Vagina (tissue), 2 donors: Measurements from ENCODE around the gene TMCO1. TPM values are rescaled to one million over a fixed set of nuclear protein-coding genes. Genes with fewer than 3 reads are reported as not detected.
"Not testable (repeated sequence)": the region's sequence is repeated elsewhere in the genome, so short reads cannot be mapped to it uniquely, and the experiment has no call there.

Source experiments
- DNase-seq, 2 donors: peaks; one replicate each; pipeline ENCODE4 v3.0.0-alpha.2; 2017; ENCODE audit errors: extremely low spot score in 2 of 2
- H3K27ac ChIP-seq: fragments of 200-600 bp; sonication (generic); one replicate; pipeline ENCODE4 v1.5.1; 2019
- H3K27me3 ChIP-seq: fragments of 200-600 bp; sonication (generic); one replicate; pipeline ENCODE4 v1.5.1; 2019
- H3K36me3 ChIP-seq, 2 donors: fragments of 200-600 bp; sonication (generic); one replicate each; pipeline ENCODE4 v1.5.1; 2017 to 2019
- H3K4me1 ChIP-seq: fragments of 200-600 bp; sonication (generic); one replicate; pipeline ENCODE4 v1.5.1; 2019
- H3K4me3 ChIP-seq, 2 donors: fragments of 200-600 bp; sonication (generic); 1 replicate in 1 of 2; 2 replicates in 1 of 2; pipeline ENCODE4 v1.5.1; 2016 to 2019
- H3K9me3 ChIP-seq: fragments of 200-600 bp; sonication (generic); one replicate; pipeline ENCODE4 v1.5.1; 2019
- CTCF ChIP-seq, 3 experiments: fragments of 450-650 bp in 2 of 3; fragments of 200-600 bp in 1 of 3; sonication (generic) in 1 of 3; IDR thresholded peaks; one replicate each; pipeline ENCODE4 v1.5.1; 2017 to 2019; ENCODE audit warnings: antibody characterized with exemption in 3 of 3, mild to moderate bottlenecking in 2 of 3, moderate library complexity in 2 of 3
- POLR2A ChIP-seq, 2 donors: fragments of 450-650 bp; IDR thresholded peaks; one replicate each; pipeline ENCODE4 v1.6.1; 2017; ENCODE audit warnings: antibody characterized with exemption in 2 of 2, mild to moderate bottlenecking in 2 of 2, moderate library complexity in 2 of 2
- POLR2AphosphoS5 ChIP-seq, 2 donors: sonication (generic); formaldehyde crosslinking; IDR thresholded peaks; one replicate each; pipeline ENCODE4 v1.9.0; 2017; ENCODE audit warnings: antibody characterized with exemption in 2 of 2, mild to moderate bottlenecking in 2 of 2, low read depth in 1 of 2; ENCODE audit not compliant: insufficient read depth in 1 of 2
- intact Hi-C: fragments of 100-400 bp; cut with DNase I; formaldehyde crosslinking; loops from one replicate; pipeline ENCODE4 v1.15.1; 2023
- total RNA-seq: library from RNA; depleted of rRNA; stranded (reverse); fragments of >200 nt; gene quantifications from one replicate; pipeline ENCODE4 v1.2.3, GENCODE V29; 2016

The TMCO1 gene
- total RNA-seq, 1 donor from 2014 or later = 33.1 TPM

GRCh38 chr1:165807613-165808012 is 38.9 kb upstream of the TMCO1 start:
- H3K9me3 ChIP-seq = no peaks in the 10 kb centered on the region
- DNase-seq = no peak
- no peaks in the 10 kb centered on the region for H3K36me3 ChIP-seq
- H3K4me3 ChIP-seq = no peak overlapping the region
- intact Hi-C loops = no loop called here
- no peaks in the 10 kb centered on the region for H3K4me1 ChIP-seq
- TF ChIP-seq CTCF (IDR thresholded peaks at IDR 0.05) = no peak
- no peak for TF ChIP-seq POLR2AphosphoS5 (IDR thresholded peaks at IDR 0.05; ENCODE audit: insufficient read depth in 1 of 2, low read depth in 1 of 2)
- no peak for TF ChIP-seq POLR2A (IDR thresholded peaks at IDR 0.05)
- no peak overlapping the region for H3K27ac ChIP-seq
- H3K27me3 ChIP-seq = no peaks in the 10 kb centered on the region

- H3K4me1 ChIP-seq, H3K9me3 ChIP-seq, H3K27me3 ChIP-seq, H3K36me3 ChIP-seq, H3K4me3 ChIP-seq, intact Hi-C loops, H3K27ac ChIP-seq, DNase-seq: not testable (repeated sequence)
Observed at GRCh38 chr1:165804513-165804912, 35.8 kb upstream of the TMCO1 start.

- Histone ChIP-seq H3K27ac (no peak overlapping the region), H3K9me3 (no peaks in the 10 kb centered on the region), H3K4me3 (no peak overlapping the region), H3K27me3 (no peaks in the 10 kb centered on the region), H3K4me1 (no peaks in the 10 kb centered on the region), H3K36me3 (no peaks in the 10 kb centered on the region)
- DNase-seq = no peak
- intact Hi-C loops = no loop called here
- no peak for TF ChIP-seq CTCF (IDR thresholded peaks at IDR 0.05)
- TF ChIP-seq POLR2A (IDR thresholded peaks at IDR 0.05) = no peak
- TF ChIP-seq POLR2AphosphoS5 (IDR thresholded peaks at IDR 0.05; ENCODE audit: insufficient read depth in 1 of 2, low read depth in 1 of 2) = no peak
Observed at GRCh38 chr1:165799387-165799786, 30.7 kb upstream of the TMCO1 start.

- H3K9me3 ChIP-seq = no peaks in the 10 kb centered on the region
- TF ChIP-seq POLR2A (IDR thresholded peaks at IDR 0.05) (no peak), CTCF (IDR thresholded peaks at IDR 0.05) (no peak), POLR2AphosphoS5 (IDR thresholded peaks at IDR 0.05; ENCODE audit: insufficient read depth in 1 of 2, low read depth in 1 of 2) (no peak)
- no peaks in the 10 kb centered on the region for H3K36me3 ChIP-seq
- no peaks in the 10 kb centered on the region for H3K4me1 ChIP-seq
- H3K4me3 ChIP-seq = no peak overlapping the region
- DNase-seq = no peak
- H3K27ac ChIP-seq = no peak overlapping the region
- H3K27me3 ChIP-seq = no peaks in the 10 kb centered on the region
- intact Hi-C loops = no loop called here
Observed at GRCh38 chr1:165795894-165796293, 27.2 kb upstream of the TMCO1 start.

GRCh38 chr1:165793951-165794350 is 25.3 kb upstream of the TMCO1 start:
- intact Hi-C loops = no loop called here
- Histone ChIP-seq H3K4me1 (no peaks in the 10 kb centered on the region), H3K9me3 (no peaks in the 10 kb centered on the region), H3K4me3 (no peak overlapping the region), H3K27ac (no peak overlapping the region), H3K27me3 (no peaks in the 10 kb centered on the region), H3K36me3 (no peaks in the 10 kb centered on the region)
- DNase-seq = no peak
- TF ChIP-seq POLR2AphosphoS5 (IDR thresholded peaks at IDR 0.05; ENCODE audit: insufficient read depth in 1 of 2, low read depth in 1 of 2) (no peak), POLR2A (IDR thresholded peaks at IDR 0.05) (no peak), CTCF (IDR thresholded peaks at IDR 0.05) (no peak)

GRCh38 chr1:165787741-165788140 is 19.1 kb upstream of the TMCO1 start:
- no peaks in the 10 kb centered on the region for H3K4me1 ChIP-seq
- no peak overlapping the region for H3K27ac ChIP-seq
- no peaks in the 10 kb centered on the region for H3K36me3 ChIP-seq
- intact Hi-C loops = no loop called here
- no peak overlapping the region for H3K4me3 ChIP-seq
- no peaks in the 10 kb centered on the region for H3K27me3 ChIP-seq
- no peak for TF ChIP-seq POLR2A (IDR thresholded peaks at IDR 0.05)
- TF ChIP-seq POLR2AphosphoS5 (IDR thresholded peaks at IDR 0.05; ENCODE audit: insufficient read depth in 1 of 2, low read depth in 1 of 2) = no peak
- H3K9me3 ChIP-seq = no peaks in the 10 kb centered on the region
- DNase-seq = no peak

- H3K27me3 ChIP-seq, H3K36me3 ChIP-seq, H3K9me3 ChIP-seq, DNase-seq, H3K27ac ChIP-seq, H3K4me1 ChIP-seq, H3K4me3 ChIP-seq, intact Hi-C loops: not testable (repeated sequence)
Observed at GRCh38 chr1:165783519-165783918, 14.9 kb upstream of the TMCO1 start.

- H3K27ac ChIP-seq, H3K4me1 ChIP-seq, DNase-seq, H3K27me3 ChIP-seq, H3K36me3 ChIP-seq, H3K9me3 ChIP-seq, H3K4me3 ChIP-seq, intact Hi-C loops: not testable (repeated sequence)
Observed at GRCh38 chr1:165778197-165778596, 9.5 kb upstream of the TMCO1 start.
